Measurements from ENCODE around the gene GDA.

DNA sequence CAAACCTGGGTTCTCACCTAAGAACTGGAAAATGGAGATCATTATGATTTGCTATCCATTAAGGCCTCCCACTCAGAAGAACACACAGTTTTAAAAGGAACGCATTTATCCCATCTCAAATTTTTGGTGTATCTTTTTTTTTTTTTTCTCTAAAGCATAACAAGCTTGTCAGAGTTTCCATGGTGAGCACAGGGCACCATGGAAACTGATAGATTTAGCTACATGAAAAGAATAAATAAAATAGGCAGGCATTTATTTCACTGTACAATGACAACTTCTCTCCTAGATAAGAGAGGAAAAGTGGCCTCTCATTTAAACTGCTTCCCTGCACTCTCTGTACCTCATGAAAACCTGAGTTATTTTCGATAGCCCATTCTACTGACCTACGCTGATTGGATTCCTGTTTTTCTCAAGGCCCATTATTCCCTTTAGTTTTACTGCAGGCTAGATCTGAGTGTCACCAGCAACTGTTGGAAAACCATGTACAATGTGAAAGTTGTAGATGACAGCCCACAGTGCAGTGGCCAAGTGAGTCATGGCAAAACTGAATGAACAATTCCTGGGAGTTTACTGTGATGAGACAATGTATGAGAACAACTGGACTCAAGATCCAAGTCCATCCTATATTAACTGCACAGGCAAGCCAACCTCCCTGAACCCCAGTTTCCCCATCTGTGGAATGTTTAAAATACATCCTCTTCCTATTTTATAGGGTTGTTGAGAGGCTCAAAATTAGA lies 4.3 kb upstream of the GDA start:
- TF ChIP-seq, protein P1, sequence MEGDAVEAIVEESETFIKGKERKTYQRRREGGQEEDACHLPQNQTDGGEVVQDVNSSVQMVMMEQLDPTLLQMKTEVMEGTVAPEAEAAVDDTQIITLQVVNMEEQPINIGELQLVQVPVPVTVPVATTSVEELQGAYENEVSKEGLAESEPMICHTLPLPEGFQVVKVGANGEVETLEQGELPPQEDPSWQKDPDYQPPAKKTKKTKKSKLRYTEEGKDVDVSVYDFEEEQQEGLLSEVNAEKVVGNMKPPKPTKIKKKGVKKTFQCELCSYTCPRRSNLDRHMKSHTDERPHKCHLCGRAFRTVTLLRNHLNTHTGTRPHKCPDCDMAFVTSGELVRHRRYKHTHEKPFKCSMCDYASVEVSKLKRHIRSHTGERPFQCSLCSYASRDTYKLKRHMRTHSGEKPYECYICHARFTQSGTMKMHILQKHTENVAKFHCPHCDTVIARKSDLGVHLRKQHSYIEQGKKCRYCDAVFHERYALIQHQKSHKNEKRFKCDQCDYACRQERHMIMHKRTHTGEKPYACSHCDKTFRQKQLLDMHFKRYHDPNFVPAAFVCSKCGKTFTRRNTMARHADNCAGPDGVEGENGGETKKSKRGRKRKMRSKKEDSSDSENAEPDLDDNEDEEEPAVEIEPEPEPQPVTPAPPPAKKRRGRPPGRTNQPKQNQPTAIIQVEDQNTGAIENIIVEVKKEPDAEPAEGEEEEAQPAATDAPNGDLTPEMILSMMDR (IDR thresholded peaks at IDR 0.05): no peak
- TF ChIP-seq POLR2A (IDR thresholded peaks at IDR 0.05): no peak

Measured in esophagus squamous epithelium (tissue), 4 donors.